A673 (cell line): ENCODE data around the gene ZMYND8.

ENCODE experiments used
- CTCF ChIP-seq: fragments of 300-800, 200-600 bp; sonication (generic); conservative IDR thresholded peaks from 2 replicates; pipeline ENCODE4 v1.5.1; 2017; ENCODE audit warnings: low read depth, mild to moderate bottlenecking, antibody characterized with exemption, low read length, moderate library complexity, mixed read lengths
- EZH2 ChIP-seq: fragments of 200-600 bp; sonication (generic); IDR thresholded peaks from 2 replicates; pipeline ENCODE4 v1.6.1; 2017; ENCODE audit warnings: borderline replicate concordance, low read depth, mild to moderate bottlenecking, mixed read lengths, antibody characterized with exemption, low read length; ENCODE audit not compliant: poor library complexity, severe bottlenecking

- no peak for TF ChIP-seq CTCF
- TF ChIP-seq EZH2, result no peak
These were observed 175.2 kb downstream of the ZMYND8 start for GRCh38 chr20:47181056-47181862.
